Measurements from ENCODE around the gene NLN. TPM values are rescaled to one million over a fixed set of nuclear protein-coding genes. Genes with fewer than 3 reads are reported as not detected.

NLN gene
- total and polyA plus RNA-seq, 12 donors = 1.5 to 17.4 (median 13.4) TPM

- intact Hi-C loops (cut with DNase I) = no loop called here
- Histone ChIP-seq H3K9me3 (no peaks in the 10 kb centered on the region), H3K4me1 (peaks cover 0 to 5% (median 0%) of the 10 kb centered on the region in 9 donors), H3K4me3 (no peak overlapping the region), H3K36me3 (no peaks in the 10 kb centered on the region), H3K27ac (no peak overlapping the region), H3K27me3 (no peaks in the 10 kb centered on the region)
- DNase-seq (no peak), ATAC-seq (no peak)
- no peak for TF ChIP-seq CTCF (IDR thresholded peaks at IDR 0.05)
- 75 to 79% methylated on average over 3 of the region's 3 CpGs for WGBS, 2 donors
Observed at GRCh38 chr5:65861830-65862241, 139.8 kb downstream of the NLN start.

- intact Hi-C loops (cut with DNase I) = no loop called here
- no peak overlapping the region for H3K27ac ChIP-seq
- TF ChIP-seq CTCF (IDR thresholded peaks at IDR 0.05) = no peak
- peaks cover 0 to 9% (median 4%) of the 10 kb centered on the region in 9 donors for H3K4me1 ChIP-seq
- no peak for DNase-seq
- no peak for ATAC-seq
- H3K27me3 ChIP-seq = no peaks in the 10 kb centered on the region
- H3K4me3 ChIP-seq = no peak overlapping the region
- no peaks in the 10 kb centered on the region for H3K36me3 ChIP-seq
- H3K9me3 ChIP-seq = no peaks in the 10 kb centered on the region
Observed at GRCh38 chr5:65862384-65862783, 140.4 kb downstream of the NLN start.

- H3K27ac ChIP-seq = no peak overlapping the region
- TF ChIP-seq CTCF (IDR thresholded peaks at IDR 0.05) = no peak
- intact Hi-C loops (cut with DNase I) = no loop called here
- H3K27me3 ChIP-seq = no peaks in the 10 kb centered on the region
- no peak for ATAC-seq
- H3K4me1 ChIP-seq = peaks cover 0 to 19% (median 5%) of the 10 kb centered on the region in 9 donors
- no peak overlapping the region for H3K4me3 ChIP-seq
- no peak for DNase-seq
- H3K36me3 ChIP-seq = no peaks in the 10 kb centered on the region
- WGBS, 2 donors = 93% methylated on average over 2 of the region's 2 CpGs
- no peaks in the 10 kb centered on the region for H3K9me3 ChIP-seq
Observed at GRCh38 chr5:65863747-65864146, 141.7 kb downstream of the NLN start.

- Histone ChIP-seq H3K4me3 (peak overlapping the region in 2 of 10 donors; percentile 0 to 21), H3K27me3 (no peaks in the 10 kb centered on the region), H3K27ac (peak overlapping the region in 6 of 10 donors; percentile 9 to 71 (median 42)), H3K36me3 (no peaks in the 10 kb centered on the region), H3K4me1 (peaks cover 0 to 19% (median 5%) of the 10 kb centered on the region in 9 donors), H3K9me3 (no peaks in the 10 kb centered on the region)
- intact Hi-C loops (cut with DNase I) = no loop called here
- WGBS, 2 donors = 50 to 54% methylated on average over 6 of the region's 6 CpGs
- ATAC-seq = no peak
- DNase-seq = no peak
- TF ChIP-seq CTCF (IDR thresholded peaks at IDR 0.05) = no peak
Observed at GRCh38 chr5:65866837-65867521, 145.0 kb downstream of the NLN start.
